H9 (cell line): ENCODE results near the gene EN1. TPM values are rescaled to one million over a fixed set of nuclear protein-coding genes. Genes with fewer than 3 reads are reported as not detected.

Source experiments
- DNase-seq: peaks from one replicate; pipeline ENCODE4 v3.0.0-alpha.2; 2017
- H2AFZ ChIP-seq: one replicate; pipeline ENCODE4 v1.6.1; 2013; ENCODE audit warnings: mild to moderate bottlenecking, low read length, control low read depth, moderate library complexity
- H2AK5ac ChIP-seq: 2 replicates; pipeline ENCODE4 v1.6.1; 2013; ENCODE audit warnings: low read length, control low read depth, mixed read lengths; ENCODE audit not compliant: insufficient read length
- H2BK120ac ChIP-seq: one replicate; pipeline ENCODE4 v1.6.1; 2013; ENCODE audit warnings: low read depth, mild to moderate bottlenecking, low read length, control low read depth, inconsistent platforms; ENCODE audit not compliant: poor library complexity, severe bottlenecking
- H2BK12ac ChIP-seq: 2 replicates; pipeline ENCODE4 v1.6.1; 2013; ENCODE audit warnings: low read length, control low read depth, mixed read lengths, low read depth; ENCODE audit not compliant: insufficient read length
- H2BK15ac ChIP-seq: 2 replicates; pipeline ENCODE4 v1.6.1; 2013; ENCODE audit warnings: low read depth, low read length, control low read depth
- H2BK20ac ChIP-seq: one replicate; pipeline ENCODE4 v1.6.1; 2013; ENCODE audit warnings: low read depth, mild to moderate bottlenecking, low read length, control low read depth, inconsistent platforms; ENCODE audit not compliant: poor library complexity, severe bottlenecking
- H2BK5ac ChIP-seq: 2 replicates; pipeline ENCODE4 v1.6.1; 2013; ENCODE audit warnings: low read length, control low read depth, mixed read lengths; ENCODE audit not compliant: insufficient read length
- H3K14ac ChIP-seq: 2 replicates; pipeline ENCODE4 v1.6.1; 2013; ENCODE audit warnings: low read length, control low read depth; ENCODE audit not compliant: insufficient read depth
- H3K18ac ChIP-seq: 2 replicates; pipeline ENCODE4 v1.6.1; 2013; ENCODE audit warnings: low read depth, mild to moderate bottlenecking, mixed read lengths, low read length, control low read depth; ENCODE audit not compliant: insufficient read length
- H3K23ac ChIP-seq: 2 replicates; pipeline ENCODE4 v1.6.1; 2013; ENCODE audit warnings: low read length, control low read depth, mixed read lengths, low read depth; ENCODE audit not compliant: insufficient read length
- H3K23me2 ChIP-seq: 2 replicates; pipeline ENCODE4 v1.6.1; 2013; ENCODE audit warnings: low read depth, mild to moderate bottlenecking, mixed read lengths, low read length, control low read depth; ENCODE audit not compliant: insufficient read length, poor library complexity, severe bottlenecking
- H3K27ac ChIP-seq: 2 replicates; pipeline ENCODE4 v1.5.1; 2013; ENCODE audit warnings: low read length, control low read depth, mixed read lengths, low read depth; ENCODE audit not compliant: insufficient read length
- H3K27me3 ChIP-seq: 2 replicates; pipeline ENCODE4 v1.6.1; 2013; ENCODE audit warnings: low read length, control low read depth, inconsistent platforms; ENCODE audit not compliant: insufficient read depth
- H3K4ac ChIP-seq: 2 replicates; pipeline ENCODE4 v1.6.1; 2013; ENCODE audit warnings: low read depth, mild to moderate bottlenecking, control low read depth, inconsistent platforms, low read length, moderate library complexity
- H3K4me1 ChIP-seq: 2 replicates; pipeline ENCODE4 v1.6.1; 2013; ENCODE audit warnings: low read length, control low read depth, inconsistent platforms; ENCODE audit not compliant: insufficient read depth
- H3K4me2 ChIP-seq: 2 replicates; pipeline ENCODE4 v1.6.1; 2013; ENCODE audit warnings: low read length, control low read depth, mixed read lengths; ENCODE audit not compliant: insufficient read length, insufficient read depth
- H3K56ac ChIP-seq: 2 replicates; pipeline ENCODE4 v1.6.1; 2013; ENCODE audit warnings: low read depth, mild to moderate bottlenecking, mixed read lengths, low read length, control low read depth; ENCODE audit not compliant: insufficient read length
- H3K79me1 ChIP-seq: 2 replicates; pipeline ENCODE4 v1.6.1; 2013; ENCODE audit warnings: low read depth, mild to moderate bottlenecking, moderate library complexity, low read length, control low read depth, inconsistent platforms; ENCODE audit not compliant: insufficient read depth, poor library complexity, severe bottlenecking
- H3K79me2 ChIP-seq: 2 replicates; pipeline ENCODE4 v1.6.1; 2013; ENCODE audit warnings: low read length, control low read depth, inconsistent platforms; ENCODE audit not compliant: insufficient read depth
- H3K9ac ChIP-seq: 2 replicates; pipeline ENCODE4 v1.6.1; 2013; ENCODE audit warnings: low read length, control low read depth, mixed read lengths; ENCODE audit not compliant: insufficient read length; ENCODE audit errors: extremely low read depth
- H3K9me3 ChIP-seq: one replicate; pipeline ENCODE4 v1.6.1; 2013; ENCODE audit warnings: low read depth, low read length, inconsistent platforms; ENCODE audit not compliant: control insufficient read depth
- H3T11ph ChIP-seq: one replicate; pipeline ENCODE4 v1.6.1; 2013; ENCODE audit warnings: mild to moderate bottlenecking, low read length, control low read depth, inconsistent platforms
- H4K20me1 ChIP-seq: one replicate; pipeline ENCODE4 v1.6.1; 2013; ENCODE audit not compliant: control insufficient read depth, insufficient read length, insufficient read depth
- H4K5ac ChIP-seq: 2 replicates; pipeline ENCODE4 v1.6.1; 2013; ENCODE audit warnings: low read depth, mild to moderate bottlenecking, mixed read lengths, low read length, control low read depth; ENCODE audit not compliant: insufficient read length
- H4K8ac ChIP-seq: replicated peaks from 2 replicates; pipeline ENCODE4 v1.6.1; 2013; ENCODE audit warnings: low read length, control low read depth, mixed read lengths, low read depth; ENCODE audit not compliant: insufficient read length
- H4K91ac ChIP-seq: 2 replicates; pipeline ENCODE4 v1.6.1; 2013; ENCODE audit warnings: low read depth, mild to moderate bottlenecking, moderate library complexity, mixed read lengths, low read length, control low read depth; ENCODE audit not compliant: insufficient read length
- H3K27ac Mint-ChIP-seq, 3 experiments: 2 replicates in 2 of 3; 3 replicates in 1 of 3; pipeline ENCODE4 v1.8.0; 2020 to 2021; ENCODE audit warnings: mixed read lengths in 3 of 3, mild to moderate bottlenecking in 1 of 3, moderate library complexity in 1 of 3
- H3K27me3 Mint-ChIP-seq: 2 replicates; pipeline ENCODE4 v1.8.0; 2021; ENCODE audit warnings: low read depth, mild to moderate bottlenecking, moderate library complexity, mixed read lengths
- H3K36me3 Mint-ChIP-seq, 3 experiments: 2 replicates in 2 of 3; 3 replicates in 1 of 3; pipeline ENCODE4 v1.8.0; 2020 to 2021; ENCODE audit warnings: low read depth in 3 of 3, mixed read lengths in 3 of 3; ENCODE audit not compliant: insufficient read depth in 1 of 3
- H3K4me1 Mint-ChIP-seq, 2 experiments: 2 replicates each; pipeline ENCODE4 v1.8.0; 2020; ENCODE audit warnings: mixed read lengths in 2 of 2
- H3K4me3 Mint-ChIP-seq, 2 experiments: 2 replicates in 1 of 2; 3 replicates in 1 of 2; pipeline ENCODE4 v1.8.0; 2020 to 2021; ENCODE audit warnings: mild to moderate bottlenecking in 2 of 2, mixed read lengths in 2 of 2, moderate library complexity in 1 of 2
- H3K9me3 Mint-ChIP-seq, 2 experiments: 2 replicates in 1 of 2; 3 replicates in 1 of 2; pipeline ENCODE4 v1.8.0; 2020; ENCODE audit warnings: mild to moderate bottlenecking in 2 of 2, mixed read lengths in 2 of 2, moderate library complexity in 1 of 2
- WGBS: extraction: QIAGEN DNeasy Blood & Tissue Kit; methylation state at CpG from one replicate; pipeline ENCODE4 v1.1.7; 2013; ENCODE audit warnings: missing lambda C conversion rate, low lambda C conversion rate, mixed read lengths; ENCODE audit not compliant: insufficient read length; ENCODE audit errors: extremely low coverage; 5-methylcytosine and 5-hydroxymethylcytosine counted together
- total RNA-seq: library from RNA; stranded (reverse); gene quantifications from 2 replicates; pipeline ENCODE4 v1.2.1, GENCODE V29; 2021
- TF ChIP-seq, protein P1 (sequence below): fragments of 200-600 bp; sonication (generic); conservative IDR thresholded peaks from 3 replicates; pipeline ENCODE4 v1.8.0; 2021; ENCODE audit warnings: antibody characterized with exemption, mild to moderate bottlenecking

EN1 gene
- total RNA-seq, 1 experiment from 2014 or later = not detected

- H3K36me3 Mint-ChIP-seq = peaks cover 0 to 6% (median 0%) of the 10 kb centered on the region in 3 experiments; a peak in 2 of 7 replicates
- H3K4me1 ChIP-seq = no peaks in the 10 kb centered on the region; the same call in 1 of the 2 replicates
- H4K20me1 ChIP-seq = no peaks in the 10 kb centered on the region
- H3T11ph ChIP-seq = no peak overlapping the region
- no peak overlapping the region for H3K23ac ChIP-seq
- no peak overlapping the region for H2BK5ac ChIP-seq
- H3K27ac Mint-ChIP-seq = no peak overlapping the region
- H3K18ac ChIP-seq = no peak overlapping the region
- no peak overlapping the region for H2AK5ac ChIP-seq
- no peak overlapping the region for H4K5ac ChIP-seq
- 100% methylated on average over 3 of the region's 6 CpGs for WGBS
- peak; percentile 6 for DNase-seq
- H3K27ac ChIP-seq = no peak overlapping the region
- no peak overlapping the region for H3K14ac ChIP-seq
- H4K8ac ChIP-seq = no peak overlapping the region
- H2BK12ac ChIP-seq = no peak overlapping the region
- no peak overlapping the region for H3K9ac ChIP-seq
- H3K4ac ChIP-seq = no peak overlapping the region
- H3K79me1 ChIP-seq = no peaks in the 10 kb centered on the region
- H3K9me3 ChIP-seq = no peaks in the 10 kb centered on the region
- TF ChIP-seq, protein P1, sequence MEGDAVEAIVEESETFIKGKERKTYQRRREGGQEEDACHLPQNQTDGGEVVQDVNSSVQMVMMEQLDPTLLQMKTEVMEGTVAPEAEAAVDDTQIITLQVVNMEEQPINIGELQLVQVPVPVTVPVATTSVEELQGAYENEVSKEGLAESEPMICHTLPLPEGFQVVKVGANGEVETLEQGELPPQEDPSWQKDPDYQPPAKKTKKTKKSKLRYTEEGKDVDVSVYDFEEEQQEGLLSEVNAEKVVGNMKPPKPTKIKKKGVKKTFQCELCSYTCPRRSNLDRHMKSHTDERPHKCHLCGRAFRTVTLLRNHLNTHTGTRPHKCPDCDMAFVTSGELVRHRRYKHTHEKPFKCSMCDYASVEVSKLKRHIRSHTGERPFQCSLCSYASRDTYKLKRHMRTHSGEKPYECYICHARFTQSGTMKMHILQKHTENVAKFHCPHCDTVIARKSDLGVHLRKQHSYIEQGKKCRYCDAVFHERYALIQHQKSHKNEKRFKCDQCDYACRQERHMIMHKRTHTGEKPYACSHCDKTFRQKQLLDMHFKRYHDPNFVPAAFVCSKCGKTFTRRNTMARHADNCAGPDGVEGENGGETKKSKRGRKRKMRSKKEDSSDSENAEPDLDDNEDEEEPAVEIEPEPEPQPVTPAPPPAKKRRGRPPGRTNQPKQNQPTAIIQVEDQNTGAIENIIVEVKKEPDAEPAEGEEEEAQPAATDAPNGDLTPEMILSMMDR = no peak
- no peak overlapping the region for H2AFZ ChIP-seq
- H2BK120ac ChIP-seq = no peak overlapping the region
- peaks cover 3 to 18% of the 10 kb centered on the region in 2 experiments; a peak in 3 of 5 replicates for H3K9me3 Mint-ChIP-seq
- H4K91ac ChIP-seq = no peak overlapping the region
- no peak overlapping the region for H3K4me2 ChIP-seq
- no peak overlapping the region for H2BK15ac ChIP-seq
- no peak overlapping the region for H3K56ac ChIP-seq
- no peak overlapping the region for H3K4me3 Mint-ChIP-seq
- no peak overlapping the region for H2BK20ac ChIP-seq
- H3K4me1 Mint-ChIP-seq = peaks cover 39 to 61% of the 10 kb centered on the region in 2 experiments
- H3K27me3 Mint-ChIP-seq = peaks cover 100% of the 10 kb centered on the region
- peaks cover 15% of the 10 kb centered on the region for H3K23me2 ChIP-seq
- H3K79me2 ChIP-seq = no peaks in the 10 kb centered on the region
- peaks cover 96% of the 10 kb centered on the region for H3K27me3 ChIP-seq
Observed at GRCh38 chr2:118838741-118839455, 8.6 kb downstream of the EN1 start.
